CD4-positive, alpha-beta T cell treated with Interferon gamma for 1 hour (primary cell): ENCODE results near the gene MPZL2.

ENCODE experiments used
- DNase-seq: peaks from one replicate; pipeline ENCODE4 v3.0.0-alpha.2; 2020

The MPZL2 gene

DNA sequence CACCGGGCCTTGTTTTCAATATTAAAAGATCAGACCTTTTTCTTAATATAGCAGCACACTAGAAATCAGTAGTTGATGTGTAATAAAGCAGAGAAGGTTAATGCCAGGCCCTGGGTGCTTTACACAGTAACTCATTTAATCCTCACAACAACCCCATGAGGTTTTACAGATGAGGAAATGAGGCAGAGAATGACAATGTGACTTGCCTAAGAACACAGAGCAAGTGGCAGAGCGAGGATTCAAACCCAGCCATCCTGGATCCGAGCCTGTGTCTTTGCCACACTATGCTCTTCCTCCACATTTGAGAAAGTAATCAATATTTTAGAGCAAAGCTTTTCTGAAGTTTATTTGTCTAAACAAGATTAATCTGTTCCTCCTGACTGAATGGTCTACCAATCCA lies 46.5 kb downstream of the MPZL2 start:
- DNase-seq, result no peak

DNA sequence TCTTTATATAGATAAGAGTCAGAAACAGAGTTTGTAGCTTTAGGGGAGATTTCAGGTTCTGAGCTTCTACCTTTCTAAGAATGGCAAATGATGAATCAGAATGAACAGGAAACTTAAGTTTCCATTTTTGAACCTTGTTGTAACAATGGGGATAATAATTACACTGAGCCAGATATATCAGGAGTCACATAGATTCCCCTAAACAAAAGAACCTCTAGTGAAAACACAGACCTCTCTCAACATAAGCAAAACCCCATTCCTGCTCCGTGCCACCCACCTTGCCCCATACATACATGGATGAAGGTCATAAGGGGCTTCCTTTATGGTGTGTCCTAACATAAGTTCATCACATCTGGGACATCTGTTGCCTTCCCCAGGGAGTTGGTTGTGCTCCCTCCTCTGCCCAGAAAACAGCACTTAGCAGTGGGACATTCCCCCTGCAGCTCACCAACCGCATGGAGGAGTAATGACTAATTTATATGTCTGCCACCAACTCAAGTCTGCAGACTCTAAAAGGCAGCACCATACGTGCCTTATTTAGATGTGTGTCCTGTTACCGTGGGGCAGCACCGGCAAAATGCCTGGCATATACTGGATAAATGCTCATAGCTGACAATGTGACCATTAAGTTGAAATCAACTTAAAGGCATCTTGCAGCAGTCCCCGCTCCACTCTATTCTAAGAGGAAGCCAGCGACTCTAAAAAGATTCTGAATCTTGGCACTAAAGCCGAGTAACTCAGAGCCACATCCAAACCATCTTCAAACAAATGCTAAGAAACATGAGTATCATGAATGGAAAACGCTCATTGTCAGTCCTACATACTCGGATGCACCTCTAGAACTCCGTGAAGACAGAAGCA lies 47.2 kb downstream of the MPZL2 start:
- no peak for DNase-seq

DNA sequence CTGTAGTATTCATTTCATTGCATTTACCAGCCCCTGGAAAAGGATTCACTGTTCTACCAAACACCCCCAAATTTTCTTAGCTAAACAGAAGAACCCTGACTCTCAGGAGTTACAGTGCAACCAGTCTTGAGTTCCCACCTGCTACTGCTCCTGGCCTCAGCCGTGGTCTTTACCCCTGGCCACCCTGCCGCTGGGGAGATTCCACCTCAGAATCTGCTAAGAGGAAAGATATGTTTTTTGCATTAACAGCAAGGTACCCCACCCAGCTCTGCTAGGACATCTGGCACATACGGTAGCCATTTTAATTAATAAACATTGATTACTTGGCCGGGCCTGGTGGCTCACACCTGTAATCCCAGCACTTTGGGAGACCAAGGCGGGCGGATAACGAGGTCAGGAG lies 48.3 kb downstream of the MPZL2 start:
- no peak for DNase-seq

DNA sequence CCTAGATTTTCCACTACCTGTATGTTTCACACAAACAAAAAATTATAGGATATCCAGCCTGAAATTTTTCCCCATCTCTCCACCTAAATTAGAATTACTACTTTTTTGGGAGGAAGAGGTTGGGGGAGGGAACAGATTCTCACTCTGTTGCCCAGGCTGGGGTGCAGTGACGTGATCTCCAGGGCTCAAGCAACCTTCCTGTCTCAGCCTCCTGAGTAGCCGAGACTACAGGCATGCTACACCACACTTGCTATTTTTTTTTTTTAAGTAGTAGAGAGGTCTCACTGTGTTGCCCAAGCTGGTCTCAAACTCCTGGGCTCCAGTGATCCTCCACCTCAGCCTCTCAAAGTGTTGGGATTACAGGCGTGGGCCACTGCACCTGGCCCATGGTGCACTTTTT lies 48.8 kb downstream of the MPZL2 start:
- DNase-seq, result no peak

DNA sequence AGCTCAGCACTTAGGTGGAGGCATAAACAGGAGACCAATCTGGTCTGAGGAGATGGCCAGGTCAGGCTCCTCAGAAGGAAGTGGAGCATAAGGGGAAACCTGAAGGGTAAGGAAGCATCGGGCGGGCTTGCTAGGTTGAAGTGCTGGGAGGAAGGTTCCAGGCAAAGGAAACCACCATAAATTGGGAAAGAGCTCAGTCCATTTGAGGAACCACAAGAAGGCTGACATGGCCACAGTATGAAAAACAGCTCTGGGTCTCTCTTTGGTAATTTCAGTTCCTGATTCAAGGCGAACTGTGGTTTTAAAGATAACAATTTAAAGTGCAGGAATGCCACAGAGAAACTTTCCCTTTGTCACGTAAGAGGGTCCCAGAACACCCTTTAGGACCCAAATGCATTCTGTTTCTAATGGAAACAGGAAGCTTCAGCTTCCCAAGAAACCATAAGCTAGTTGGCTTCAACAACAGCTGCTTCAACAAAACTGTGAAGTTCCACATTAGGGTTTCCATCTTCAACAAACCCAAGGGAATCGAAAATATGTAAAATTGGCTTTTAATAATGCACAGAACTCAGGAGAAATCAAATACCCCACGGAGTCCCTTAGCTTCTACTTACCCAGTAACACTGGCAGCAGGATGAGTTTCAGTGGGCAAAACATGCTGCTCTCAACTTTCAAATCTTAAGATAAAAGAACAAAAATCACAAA lies 49.7 kb downstream of the MPZL2 start:
- DNase-seq, result peak; percentile 20

DNA sequence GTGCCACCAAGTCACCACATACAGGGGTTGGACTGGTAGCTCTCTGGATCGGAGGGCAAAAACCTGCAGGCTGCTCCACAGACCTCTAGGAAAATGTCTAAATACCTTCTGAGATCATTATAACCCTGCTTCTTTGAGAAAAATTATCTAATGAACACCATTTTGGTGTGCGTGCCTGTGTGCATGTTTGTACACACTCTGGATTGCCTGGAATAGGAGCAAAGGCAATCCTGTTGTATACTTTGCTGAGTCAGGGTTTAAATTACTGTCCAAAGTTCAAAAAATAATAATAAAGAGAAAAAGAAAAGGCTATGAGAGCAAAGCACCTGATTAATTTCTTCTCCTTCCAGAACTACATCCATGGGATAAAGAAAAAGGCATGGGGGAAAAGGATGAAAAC lies 50.3 kb downstream of the MPZL2 start:
- no peak for DNase-seq

DNA sequence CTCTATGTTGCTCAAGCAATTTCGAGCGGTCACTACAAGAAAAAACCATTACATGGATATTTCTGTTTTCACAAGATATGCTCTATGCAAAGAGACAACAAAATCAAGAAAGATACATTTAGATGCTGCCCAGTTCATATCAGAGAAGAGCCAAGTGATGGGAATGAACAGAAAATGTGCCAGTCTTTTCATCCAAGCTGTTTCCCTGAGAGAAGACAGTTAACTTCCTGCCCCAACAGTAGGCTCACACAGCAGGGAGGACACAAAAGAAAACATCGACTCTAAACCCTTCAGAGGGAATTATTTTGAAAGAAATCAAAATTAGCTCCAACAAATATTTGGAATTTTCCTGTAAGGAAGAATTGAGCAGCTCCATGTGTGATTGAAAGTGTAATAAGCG lies 50.9 kb downstream of the MPZL2 start:
- DNase-seq, result no peak

DNA sequence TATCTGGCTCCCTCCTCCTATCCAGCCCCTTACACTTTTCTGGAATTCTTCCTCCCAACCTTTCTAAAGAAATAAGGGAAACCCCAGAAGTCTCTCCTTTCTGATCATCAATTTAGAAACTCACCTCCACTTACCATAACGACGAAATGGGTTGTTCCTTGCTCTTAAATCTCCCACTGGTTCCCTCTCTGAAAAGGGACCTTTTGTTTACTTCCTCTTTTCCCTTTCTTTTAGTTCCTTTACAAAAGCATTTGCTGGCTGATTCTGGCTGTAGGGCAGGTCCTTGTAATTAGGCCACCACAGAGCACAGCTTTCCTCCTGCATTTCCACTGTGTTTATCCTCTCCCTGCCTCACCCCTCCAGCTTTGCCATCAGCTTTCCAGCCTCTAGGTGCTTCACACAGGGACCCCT lies 51.3 kb downstream of the MPZL2 start:
- no peak for DNase-seq

DNA sequence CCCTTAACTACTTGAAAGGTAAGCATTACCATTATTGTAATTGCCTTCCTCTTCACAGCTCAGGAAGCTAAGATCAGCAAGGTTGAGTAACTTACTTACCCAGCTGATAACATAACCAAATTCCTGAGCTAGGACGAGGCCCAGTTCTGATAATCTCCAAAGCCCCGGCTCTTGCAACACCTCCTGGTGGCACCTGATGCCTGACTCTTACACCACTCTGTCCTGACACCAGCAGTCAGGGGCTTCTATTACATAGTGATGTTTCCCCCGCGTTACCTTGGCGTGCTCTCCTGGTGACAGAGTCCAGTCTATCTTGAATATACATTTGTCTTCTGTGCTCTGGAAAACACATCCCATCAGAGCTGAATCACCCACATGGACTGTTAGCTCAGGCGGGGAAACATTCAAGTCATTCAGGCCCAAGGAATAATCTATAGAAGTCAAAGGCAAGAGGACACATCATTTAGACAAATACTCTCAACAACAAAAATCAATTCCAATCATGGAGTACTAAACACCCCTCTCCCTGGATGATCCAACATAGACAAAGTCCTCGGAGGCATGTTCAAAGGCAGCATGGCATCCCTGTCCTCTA lies 51.9 kb downstream of the MPZL2 start:
- no peak for DNase-seq

DNA sequence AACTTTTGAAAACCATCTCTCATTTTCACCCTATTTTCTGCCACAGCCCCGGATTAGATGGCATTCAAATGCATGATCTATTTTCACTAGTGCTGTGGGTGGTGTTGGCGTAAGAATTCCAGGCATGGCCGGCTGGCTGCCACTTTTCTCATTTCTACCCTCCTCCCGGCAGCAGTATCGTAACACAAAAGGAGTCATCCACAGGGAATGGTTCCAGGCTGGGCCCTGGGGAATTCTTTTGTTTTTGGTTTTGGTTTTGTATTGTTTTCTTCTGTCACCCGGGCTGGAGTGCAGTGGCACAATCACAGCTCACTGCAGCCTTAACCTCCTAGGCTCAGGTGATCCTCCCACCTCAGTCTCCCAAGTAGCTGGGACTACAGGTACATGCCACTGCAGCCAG lies 53.1 kb downstream of the MPZL2 start:
- no peak for DNase-seq

DNA sequence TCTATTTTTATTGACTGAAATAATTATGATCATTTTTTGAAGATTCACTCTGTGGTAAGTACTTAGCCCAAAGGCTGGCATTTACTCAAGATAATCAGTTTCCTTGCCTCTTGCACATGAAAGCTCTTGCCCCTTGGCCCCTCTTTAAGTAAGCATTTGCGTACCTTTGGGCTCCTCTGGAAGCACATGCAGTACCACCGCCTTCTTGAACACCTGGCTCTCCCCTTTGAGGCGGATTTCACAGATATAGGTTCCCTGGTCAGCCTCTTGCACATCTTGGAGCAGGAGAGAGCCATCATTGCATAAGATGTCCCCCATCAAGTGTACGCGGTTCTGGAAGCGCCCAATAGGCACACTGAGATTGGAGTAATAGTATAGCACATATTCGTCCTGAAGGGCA lies 53.8 kb downstream of the MPZL2 start:
- DNase-seq, result no peak

DNA sequence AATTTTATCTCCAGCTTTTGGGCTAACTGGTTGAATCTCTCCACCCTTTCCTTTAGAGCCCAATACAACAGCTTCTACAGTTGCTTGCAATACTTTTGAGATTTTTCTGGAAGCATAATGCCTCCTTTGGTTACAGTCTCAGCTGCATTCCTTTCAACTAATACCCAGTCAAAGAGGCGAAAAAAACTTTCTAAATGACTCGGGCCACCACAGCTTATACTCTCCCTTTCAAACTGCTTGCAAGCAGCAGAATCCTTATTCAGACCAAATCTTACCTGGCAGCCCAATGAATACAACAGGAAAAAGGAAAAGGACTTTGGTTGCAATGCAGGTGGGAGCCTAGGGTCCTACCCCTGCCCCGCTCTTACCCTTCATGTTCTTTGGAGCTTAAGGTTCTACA lies 55.1 kb downstream of the MPZL2 start:
- DNase-seq, result no peak

DNA sequence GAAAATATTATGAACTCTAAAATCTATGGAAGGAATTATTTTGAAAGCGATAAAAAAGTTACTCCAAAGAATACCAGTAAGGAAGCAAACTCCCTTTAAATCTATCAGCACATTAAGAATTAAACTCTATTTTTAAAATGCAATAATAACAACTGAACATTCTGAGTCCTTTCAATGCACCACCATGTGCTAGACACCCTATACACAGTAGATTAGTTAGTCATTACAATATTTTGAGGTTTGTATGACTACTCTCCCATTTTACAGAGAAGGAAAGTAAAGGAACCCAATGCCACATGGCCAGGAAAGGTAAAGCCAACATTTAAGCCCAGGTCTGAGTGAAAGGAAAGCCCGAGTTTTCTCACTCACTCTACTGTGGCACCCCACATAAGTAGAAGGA lies 57.0 kb downstream of the MPZL2 start:
- DNase-seq, result no peak

DNA sequence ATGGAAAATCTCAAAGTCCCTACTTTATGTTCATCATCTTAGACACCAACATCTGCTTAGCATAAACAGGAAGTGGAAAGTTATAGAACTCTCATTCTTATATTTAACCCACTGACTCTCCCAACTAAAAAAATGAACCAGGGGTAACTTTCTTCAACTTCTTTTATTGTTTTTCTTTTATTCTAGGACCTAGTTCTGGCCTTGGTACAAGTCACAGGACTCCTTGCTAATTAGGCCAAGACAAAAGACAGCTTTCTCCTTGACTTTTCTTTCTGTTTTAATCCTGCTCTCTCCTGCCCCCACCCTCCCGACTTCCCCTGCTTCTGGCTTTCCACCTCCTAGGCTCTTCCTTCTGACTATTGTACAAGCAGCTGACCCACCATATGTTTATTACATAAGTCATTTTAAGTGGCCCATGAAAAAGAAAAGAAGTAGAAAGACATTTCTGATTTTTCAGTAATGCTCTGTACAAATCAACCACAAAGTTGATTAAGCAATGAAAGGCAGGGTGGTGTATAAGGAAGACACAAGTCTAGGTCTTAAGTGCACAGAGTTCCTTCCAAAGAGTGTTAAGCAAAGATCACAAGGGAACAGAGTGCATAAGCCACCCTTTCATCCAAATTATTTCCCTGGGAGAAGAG lies 57.6 kb downstream of the MPZL2 start:
- DNase-seq, result no peak

DNA sequence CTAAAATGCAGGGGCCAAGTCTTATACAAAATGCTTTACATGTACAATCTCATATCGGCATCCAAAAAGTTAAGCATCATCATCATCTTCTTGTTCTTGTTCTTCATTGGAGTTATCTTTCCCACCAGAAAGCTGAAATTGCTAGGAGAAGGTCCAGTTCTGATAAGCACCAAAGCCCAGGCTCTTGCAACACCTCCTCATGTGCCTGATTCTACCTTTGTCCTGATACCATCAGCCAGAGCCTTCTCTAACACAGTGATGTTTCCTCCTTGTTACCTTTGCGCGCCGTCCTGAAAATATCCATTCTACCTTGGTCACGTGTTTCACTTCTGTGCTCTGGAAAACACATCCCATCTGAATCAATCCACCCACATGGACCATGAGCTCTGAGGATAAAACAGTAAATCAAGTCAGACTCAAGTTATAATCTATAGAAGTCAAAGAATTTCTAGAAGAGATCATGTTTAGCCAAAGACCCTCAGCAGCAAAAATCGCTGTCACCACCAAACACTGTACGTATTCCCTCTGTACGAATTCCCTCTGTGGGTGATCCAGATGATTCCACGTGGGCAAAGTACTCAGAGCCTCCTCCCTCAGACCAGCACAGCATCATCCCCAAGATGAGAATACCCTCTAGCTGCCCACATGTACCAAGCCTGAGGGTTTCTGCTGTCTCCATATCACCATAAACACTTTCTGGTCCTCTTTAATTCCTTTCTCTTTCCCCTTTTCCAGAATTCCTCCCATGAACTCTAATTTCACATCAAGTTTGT lies 58.3 kb downstream of the MPZL2 start:
- no peak for DNase-seq
